HG03108 (cell line): ENCODE measurements around the gene GSTA3.
"Not testable (repeated sequence)": the region's sequence is repeated elsewhere in the genome, so short reads cannot be mapped to it uniquely, and the experiment has no call there.

ENCODE experiments used
- ATAC-seq: cut with Tn5 transposase; IDR thresholded peaks from one replicate; pipeline ENCODE4 v1.9.1; 2021; ENCODE audit warnings: moderate library complexity; ENCODE audit not compliant: unreplicated experiment

Gene GSTA3

DNA sequence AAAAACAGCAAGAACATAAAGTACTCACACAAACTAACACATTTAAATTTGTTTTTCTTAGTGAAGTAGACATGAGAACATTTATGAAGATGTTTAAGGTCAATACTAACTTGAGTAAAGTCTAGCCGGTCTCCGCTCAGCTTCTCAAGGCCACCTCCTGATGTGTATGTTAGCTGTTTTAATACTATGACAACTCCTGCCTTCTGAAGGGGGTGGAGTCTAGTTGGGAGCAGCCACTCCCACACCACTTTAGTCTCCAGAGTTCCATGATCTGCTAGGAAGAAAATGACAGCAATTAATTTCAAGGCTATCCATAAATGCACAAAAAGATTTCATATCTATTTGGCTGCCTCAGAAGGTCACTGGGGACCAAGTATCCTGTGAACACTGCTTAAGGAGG is at the start of gene GSTA3:
Gene GSTA3 (minus strand): TSS at position 168 of the 400 bp plus-strand sequence. CDS start 3,864 bp downstream, outside the sequence.
- ATAC-seq = no peak

DNA sequence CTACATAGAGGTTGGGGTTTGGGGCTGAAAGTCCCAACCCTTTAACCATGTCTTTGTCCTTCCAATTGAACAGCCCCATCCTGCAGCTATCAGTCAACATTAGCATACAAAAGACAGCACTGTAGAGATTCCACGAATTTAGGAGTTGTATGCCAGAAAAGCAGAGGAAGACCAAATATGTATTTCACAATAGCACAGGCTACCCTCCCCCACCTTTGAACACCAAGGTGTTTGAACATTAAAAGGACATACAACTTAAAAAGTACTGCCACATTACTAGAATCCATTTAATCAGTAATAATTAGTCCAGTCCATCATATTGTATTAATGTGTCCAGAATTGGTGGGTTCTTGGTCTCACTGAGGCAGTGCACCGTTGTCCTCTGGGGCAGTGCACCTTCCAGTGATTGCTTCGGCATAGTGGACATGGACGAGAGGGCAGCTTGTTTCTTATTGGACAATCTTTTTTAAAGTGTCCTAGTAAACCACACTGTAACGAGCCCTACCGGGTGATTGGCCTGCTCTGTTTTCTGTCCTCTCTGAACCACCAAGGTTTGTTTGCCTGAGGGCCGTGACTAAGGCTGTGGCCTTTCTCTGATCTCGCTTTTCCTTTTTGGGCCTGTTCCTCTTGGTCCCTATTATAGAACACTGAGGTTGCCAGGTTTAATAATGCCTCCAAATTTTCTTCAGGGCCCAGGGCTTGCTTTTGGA is 49.2 kb upstream of the GSTA3 start:
- no peak for ATAC-seq

DNA sequence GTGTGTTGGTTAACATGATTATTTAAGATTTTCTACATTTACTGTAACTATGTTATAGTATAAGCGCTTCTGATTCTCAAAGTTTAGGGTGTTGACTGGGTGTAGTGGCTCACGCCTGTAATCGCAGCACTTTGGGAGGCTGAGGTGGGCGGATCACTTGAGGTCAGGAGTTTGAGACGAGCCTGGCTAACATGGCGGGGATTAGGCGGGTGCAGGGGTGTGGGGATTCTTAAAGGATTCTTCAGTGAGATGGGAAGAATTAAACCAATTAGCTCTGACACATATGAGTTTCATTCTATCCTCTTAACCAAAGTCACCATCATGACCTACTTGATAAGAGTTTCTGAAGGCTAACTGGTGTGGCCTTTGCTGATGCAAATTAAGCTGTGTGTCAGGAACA is 46.4 kb upstream of the GSTA3 start:
- no peak for ATAC-seq

DNA sequence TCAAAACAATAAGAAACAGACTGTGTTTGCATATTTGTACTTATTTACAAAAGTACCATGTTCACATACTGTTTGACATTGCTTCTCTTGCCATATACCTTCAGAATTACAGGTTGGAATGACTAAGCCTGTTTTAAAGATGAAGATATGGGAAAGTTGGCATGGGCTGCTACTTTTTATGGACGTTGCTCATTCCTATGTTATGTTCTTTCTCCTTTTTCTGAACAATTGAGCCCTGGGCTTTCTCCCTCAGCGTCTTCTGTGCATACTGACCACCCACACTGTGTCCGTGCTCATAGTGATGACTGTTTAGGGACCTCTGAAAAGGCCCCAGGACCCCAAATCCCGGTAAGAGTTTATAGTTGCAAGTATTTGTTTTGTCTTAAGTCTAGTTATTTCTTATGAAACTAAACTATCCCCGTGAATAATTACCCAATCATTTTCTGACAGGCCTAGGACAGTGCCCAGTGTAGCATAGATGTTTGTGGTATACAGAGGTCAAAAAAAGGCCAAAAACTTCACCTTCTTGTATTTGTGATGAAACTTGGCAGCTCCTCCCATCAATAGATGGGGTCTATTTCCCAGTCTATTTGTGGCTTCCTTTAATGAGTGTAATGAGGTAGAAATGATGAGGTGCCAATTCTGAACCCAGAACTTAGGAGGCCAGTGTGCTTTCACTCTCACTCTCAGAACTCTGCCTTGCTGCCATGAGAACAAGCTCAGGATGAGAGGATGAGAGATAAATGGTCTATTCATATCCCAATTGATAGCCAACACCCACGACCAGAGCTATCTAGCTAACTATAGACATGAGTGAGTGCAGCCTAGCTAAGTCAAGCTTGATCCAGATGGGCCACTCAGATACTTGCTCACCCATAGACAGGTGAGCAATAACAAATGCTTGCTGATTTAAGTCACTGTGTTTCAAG is 44.7 kb upstream of the GSTA3 start:
- no peak for ATAC-seq

DNA sequence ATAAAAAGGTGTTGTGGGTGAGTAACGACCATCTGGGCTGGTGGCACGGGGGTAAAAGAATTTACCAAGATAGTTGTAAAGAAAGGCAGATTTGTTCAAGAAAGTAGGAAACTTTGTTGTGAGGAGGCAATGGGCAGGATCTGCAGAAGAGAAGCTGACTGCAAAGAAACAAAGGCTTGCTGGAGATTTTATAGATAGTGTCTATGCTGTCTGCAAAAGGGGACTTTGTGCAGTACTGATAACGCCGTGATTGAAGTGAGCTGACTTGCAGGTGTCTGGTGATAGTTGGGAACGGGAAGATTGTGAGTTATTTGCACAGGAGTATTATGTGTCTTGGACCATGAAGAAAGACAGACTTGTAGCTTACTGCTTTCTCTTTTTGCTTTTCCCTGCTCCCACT is 36.8 kb upstream of the GSTA3 start:
- no peak for ATAC-seq

DNA sequence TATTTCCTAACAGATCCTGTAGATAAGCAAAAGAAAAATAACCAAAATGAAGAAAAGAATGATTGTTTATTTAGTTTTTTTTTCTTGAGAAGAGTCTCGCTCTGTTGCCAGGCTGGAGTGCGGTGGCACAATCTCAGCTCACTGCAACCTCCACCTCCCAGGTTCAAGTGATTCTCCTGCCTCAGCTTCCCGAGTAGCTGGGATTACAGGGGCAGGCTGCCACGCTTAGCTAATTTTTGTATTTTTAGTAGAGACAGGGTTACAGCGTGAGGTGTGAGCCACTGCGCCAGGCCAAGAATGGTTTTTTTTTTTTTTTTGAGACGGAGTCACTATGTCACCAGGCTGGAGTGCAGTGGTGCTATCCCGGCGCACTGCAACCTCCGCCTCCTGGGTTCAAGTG is 33.3 kb upstream of the GSTA3 start:
- not testable (repeated sequence) for ATAC-seq

DNA sequence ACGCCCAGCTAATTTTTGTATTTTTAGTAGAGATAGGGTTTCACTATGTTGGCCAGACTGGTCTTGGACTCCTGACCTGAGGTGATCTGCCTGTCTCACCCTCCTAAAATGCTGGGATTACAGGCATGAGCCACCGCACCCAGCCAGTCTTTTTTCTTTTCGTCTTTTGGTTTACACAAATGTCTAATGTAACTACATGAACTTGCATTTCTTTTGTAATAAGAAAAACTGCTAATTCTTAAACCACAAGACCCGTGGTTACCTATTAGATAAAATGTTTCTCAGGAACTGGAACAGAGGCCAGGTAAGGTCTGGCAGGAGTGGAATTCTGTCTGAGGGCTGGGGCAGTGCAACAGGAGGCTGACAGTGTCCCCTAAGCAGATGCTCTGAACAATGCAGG is 32.7 kb upstream of the GSTA3 start:
- ATAC-seq = no peak

DNA sequence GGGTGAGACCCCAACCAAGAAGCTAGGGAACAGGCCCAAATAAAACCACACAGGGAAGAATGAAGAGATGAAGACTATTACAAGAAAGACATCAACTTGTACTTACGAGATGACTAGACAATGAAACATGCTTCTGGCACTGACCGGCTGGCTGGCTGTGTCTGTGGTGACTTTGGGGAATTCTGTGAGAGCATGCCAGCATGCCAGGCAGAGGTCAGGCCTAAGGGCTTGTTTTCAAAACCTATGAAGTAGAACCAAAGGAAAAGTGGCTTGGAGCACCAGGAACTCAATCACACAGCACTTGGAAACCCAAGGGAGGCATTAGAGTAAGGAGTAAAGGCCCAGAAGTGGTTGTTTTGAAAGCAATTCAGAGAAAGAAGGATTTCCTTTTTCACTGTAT is 28.4 kb upstream of the GSTA3 start:
- no peak for ATAC-seq

DNA sequence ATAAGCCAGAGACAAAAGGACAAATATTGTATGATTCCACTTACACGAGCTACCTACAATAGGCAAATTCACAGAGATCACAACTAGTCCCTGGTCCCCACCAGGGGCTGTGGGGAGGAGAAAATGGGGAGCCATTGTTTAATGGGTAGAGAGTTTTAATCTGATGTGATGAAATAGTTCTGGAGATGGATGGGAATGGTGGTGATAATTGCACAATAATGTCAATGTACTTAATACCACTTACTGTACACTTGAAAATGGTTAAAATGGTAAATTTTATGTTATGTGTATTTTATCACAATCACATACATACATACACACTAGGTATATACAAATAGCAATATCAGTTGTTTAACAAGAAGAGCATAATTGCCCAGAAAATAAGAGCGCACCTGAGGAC is 24.3 kb upstream of the GSTA3 start:
- no peak for ATAC-seq

DNA sequence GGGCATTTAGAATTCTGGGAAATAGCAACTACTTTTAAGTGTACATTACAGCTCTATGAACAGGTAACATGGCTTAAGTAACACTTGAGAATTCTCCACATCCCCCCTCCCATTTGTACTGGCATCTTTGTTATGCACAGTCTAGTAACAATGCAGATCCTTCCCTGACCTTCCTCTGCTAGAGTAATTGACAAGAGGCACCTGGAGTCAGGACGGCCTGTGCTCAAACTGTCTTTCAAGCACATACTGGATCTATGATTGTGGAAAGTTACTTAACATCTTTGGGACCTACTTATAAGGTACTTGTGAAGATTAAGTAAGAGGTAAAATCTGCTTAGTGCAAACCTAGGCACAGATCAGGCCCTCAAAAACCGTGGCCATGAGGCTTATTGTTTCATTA is 21.9 kb upstream of the GSTA3 start:
- ATAC-seq = no peak

DNA sequence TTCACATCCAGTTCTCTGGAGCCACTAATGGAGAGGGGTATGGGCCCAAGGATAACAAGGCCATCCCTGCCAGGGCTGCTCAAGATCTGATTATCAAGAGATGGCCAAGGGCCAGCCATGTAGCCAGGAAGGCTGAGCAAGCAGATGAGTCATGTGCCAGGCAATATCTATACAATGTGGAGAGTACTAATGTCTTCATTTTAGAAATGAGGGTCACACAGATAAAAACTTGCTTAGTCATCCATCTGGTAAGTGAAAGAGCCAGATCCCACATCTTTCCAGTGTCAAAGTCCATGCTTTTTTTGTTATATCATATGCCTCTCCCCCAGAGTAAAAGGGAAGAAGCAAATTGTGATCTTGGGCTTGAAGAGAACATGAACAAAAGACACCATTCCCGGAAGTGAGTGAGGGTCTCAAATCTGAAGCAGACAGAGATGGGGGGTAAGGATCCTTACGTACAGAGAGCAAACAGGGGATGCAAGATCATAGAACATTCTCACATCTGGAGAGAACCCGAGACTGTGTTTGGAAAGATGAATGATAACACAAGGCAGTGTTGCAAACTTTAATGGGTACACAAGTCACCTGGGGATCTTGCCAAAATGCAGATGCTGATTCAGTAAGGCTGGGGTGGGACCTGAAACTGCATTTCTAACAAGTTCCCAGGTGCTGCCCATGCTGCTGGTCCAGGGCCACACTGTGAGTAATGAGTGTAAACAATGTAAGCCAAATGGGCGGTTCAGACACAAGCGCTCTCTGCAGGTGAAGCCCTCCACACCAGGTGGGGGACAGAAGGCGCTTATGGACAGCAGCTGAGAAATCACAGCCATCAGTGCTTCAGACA is 20.0 kb upstream of the GSTA3 start:
- ATAC-seq = no peak

DNA sequence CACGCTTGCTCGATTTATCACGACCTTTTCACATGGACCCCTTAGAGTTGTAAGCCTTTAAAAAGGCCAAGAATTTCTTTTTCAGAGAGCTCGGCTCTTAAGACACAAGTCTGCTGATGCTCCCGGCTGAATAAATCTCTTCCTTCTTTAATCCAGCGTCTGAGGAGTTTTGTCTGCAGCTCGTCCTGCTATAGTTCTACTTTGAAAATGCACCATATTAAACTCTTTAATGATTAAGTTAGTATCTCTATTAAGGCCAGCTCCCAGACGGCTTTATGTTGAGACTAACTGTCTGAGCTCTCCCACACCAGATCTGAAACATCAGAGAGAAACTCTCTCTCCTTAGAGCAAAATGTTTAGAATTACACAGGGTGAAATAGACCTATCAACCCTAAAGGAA is 18.0 kb upstream of the GSTA3 start:
- no peak for ATAC-seq

DNA sequence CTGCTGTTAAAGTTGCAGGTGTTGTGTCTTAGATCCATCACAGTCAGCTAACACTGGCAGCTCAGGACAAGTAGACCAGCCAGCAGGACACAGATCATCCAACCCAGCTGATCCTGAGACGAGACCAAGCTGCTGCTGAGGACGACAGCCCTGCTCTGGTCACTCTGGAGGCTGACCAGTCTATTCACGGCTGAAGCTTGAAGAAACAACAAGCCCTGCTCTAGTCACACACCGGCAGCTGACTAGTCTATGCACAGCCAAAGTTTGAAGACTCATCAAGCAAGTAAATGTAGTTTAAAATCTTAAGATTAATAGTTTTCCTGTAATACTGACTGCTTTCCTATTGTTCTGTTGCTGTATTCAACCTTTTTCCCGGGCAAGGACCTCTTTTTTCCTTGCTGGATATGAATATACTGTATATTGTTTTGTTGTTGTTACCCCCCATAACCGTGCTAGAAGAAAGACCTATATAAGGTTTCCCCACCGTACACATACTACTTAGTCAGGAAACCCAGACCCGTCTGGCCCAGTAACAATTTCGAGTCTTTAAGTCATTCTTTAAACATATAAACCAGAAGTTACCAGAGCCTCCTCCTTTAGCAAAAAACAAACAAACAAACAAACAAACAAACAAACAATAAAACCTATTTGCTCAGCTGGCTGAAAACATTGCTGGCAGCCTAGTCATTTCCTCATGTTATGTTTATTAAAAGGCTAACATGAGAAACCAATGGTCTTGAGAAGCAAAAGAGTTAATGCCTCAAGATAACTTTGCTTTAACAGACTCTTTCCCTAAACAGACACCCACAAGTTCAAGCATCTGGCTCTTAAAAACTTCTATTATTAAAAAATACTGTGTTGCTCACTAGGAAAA is 16.7 kb upstream of the GSTA3 start:
- no peak for ATAC-seq

DNA sequence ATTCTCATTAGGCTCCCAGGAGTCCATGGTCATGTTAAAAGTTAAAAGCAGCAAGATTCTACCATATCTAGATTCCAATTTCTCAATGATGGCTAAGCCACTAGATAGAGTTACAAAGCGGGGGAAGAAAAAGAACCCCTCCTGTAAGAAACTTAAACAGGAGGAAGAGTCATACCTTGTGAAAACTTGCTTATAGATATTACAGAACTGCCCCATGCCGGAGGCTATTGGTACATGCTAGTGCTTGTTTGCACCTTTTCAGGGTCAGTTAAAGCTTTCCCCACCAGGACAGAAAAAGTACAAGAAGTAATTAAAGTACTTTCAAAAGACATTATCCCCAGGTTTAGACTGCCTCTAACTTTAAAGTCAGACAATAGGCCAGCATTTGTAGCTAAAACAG is 15.5 kb upstream of the GSTA3 start:
- no peak for ATAC-seq

DNA sequence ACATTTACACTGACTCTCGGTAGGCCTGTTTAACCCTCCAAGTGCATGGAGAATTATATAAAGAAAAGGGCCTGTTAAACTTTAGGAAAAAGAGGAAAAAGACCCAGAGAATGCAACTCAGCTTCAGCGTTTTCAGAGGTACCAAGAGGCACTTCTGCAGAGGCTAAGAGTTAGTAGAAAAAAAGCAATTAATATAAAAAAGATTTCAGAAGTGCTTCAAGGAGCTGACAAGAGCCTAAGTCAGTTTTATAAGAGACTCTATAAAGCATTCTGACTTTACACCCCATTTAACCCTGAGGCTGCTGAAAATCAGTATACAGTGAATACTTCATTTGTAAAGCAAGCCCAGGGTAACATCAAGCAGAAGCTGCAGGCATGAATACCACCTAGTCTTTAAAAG is 14.2 kb upstream of the GSTA3 start:
- not testable (repeated sequence) for ATAC-seq

DNA sequence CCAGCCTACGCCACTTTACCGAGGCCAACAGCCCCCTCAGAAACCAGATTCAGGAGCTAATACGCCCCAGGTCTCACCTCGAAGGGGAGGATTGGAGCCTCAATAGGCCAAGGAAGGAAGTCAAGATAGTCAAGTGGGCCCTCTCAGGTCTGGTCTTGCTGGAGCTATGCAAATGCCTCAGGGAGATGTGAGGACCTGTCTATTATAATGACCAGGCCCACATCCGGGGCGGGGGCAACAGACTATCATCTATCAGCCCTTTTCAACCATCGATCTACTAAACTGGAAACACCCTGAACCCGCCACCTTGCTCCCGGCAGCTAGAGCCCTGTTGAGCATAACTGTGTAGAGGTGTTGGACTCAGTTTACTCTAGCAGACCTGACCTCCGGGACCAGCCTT is 12.7 kb upstream of the GSTA3 start:
- no peak for ATAC-seq

DNA sequence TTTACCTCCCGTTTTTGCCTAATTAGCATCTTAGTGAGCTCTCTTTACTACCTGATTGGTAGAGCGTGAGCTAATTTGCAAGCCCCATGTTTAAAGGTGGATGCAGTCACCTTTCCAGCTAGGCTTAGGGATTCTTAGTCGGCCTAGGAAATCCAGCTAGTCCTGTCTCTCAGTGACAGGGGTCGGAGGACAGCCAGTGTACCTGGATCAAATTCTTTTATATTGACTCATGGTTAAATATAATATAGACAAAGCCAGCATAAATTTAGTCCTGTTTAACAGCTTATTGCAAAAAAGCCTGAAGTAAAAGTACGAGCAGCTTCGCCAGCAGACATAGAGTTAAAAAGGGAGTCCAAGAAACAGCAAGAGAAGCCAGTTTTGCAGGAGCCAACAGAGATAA is 12.2 kb upstream of the GSTA3 start:
- ATAC-seq = no peak

DNA sequence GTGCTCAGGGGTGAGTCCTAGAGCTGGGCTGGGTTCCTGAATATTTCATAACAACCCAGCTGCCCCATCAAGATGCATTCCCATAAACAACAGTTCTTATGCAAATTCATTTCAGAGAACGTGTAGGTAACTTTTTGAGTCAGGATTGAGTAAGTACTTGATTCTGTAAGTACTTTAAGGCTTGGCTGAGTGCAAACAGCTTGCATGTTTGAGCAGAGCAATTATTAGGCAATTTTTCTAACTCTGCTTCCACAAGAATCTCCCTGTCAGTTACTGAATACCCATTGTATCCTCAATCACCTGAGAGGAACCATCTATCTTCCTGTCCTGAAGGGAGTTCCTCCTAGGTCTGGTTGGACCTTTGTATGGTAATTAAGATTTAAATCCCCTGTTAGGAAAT is 10.0 kb upstream of the GSTA3 start:
- ATAC-seq = not testable (repeated sequence)

DNA sequence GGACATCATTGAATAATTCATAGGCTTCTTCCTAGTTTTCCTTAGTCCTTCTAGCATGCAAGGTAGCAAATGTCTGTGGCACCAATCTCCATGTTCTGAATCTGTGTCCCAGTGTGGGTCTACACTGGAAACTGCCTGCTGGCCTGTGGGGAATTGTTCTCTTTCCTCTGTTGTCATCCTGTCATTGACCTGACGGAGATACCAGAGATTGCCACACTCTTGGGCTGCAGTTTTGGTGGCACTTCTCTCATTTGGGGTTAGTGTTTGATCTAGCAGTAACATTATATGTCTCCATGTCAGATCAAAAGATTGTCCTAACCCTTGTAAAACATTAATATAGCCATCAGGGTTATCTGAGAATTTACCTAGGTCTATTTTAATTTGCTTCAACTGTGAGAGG is 9.3 kb upstream of the GSTA3 start:
- not testable (repeated sequence) for ATAC-seq

DNA sequence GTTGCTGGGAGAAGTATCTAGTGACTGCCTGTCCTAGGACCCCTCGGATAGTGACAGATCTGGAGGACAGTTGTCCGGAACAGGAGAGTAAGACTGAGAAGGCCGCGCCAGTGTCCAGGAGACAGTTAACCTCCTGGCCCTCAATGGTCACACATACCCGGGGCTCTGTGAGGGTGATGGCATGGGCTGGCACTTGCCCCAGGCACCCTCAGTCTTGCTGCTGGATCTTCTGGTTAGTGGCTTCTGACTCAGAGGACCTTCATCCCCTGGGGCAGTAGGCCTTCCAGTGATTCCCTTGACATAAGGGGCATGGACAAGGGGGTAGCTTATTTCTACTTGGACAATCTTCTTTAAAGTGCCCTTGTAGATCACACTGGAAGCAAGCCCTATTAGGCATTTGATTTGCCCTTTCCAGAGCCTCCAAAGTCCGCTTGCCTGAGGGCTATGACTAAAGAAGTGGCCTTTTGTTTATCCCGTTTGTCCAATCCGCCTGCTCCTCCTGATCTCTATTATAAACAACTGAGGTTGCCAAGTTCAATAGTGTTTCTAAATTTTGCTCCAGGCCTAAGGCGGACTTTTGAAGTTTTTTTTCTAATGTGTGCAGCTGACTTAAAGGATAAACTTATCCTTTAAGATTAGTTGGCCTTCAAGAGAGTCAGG is 8.7 kb upstream of the GSTA3 start:
- ATAC-seq = not testable (repeated sequence)
